Sigmoid colon (tissue), 7 donors: ENCODE data around the gene MITF. TPM values are rescaled to one million over a fixed set of nuclear protein-coding genes. Genes with fewer than 3 reads are reported as not detected.

Experiments used
- DNase-seq: peaks from one replicate; pipeline ENCODE4 v3.0.0-alpha.2; 2019
- H3K27ac ChIP-seq, 4 donors: fragments of 200-600 bp; sonication (generic); one replicate each; pipeline ENCODE4 v1.5.1; 2016 to 2019; ENCODE audit warnings: mild to moderate bottlenecking in 1 of 4
- H3K27me3 ChIP-seq, 3 donors: fragments of 200-600 bp; sonication (generic); one replicate each; pipeline ENCODE4 v1.5.1; 2019; ENCODE audit warnings: mild to moderate bottlenecking in 1 of 3
- H3K36me3 ChIP-seq, 4 donors: fragments of 200-600 bp; sonication (generic); one replicate each; pipeline ENCODE4 v1.5.1; 2016 to 2019
- H3K4me1 ChIP-seq, 4 donors: fragments of 200-600 bp; sonication (generic); one replicate each; pipeline ENCODE4 v1.5.1; 2017 to 2019
- H3K4me3 ChIP-seq, 4 donors: fragments of 200-600 bp; sonication (generic); one replicate each; pipeline ENCODE4 v1.5.1; 2017 to 2019; ENCODE audit warnings: mild to moderate bottlenecking in 2 of 4, moderate library complexity in 1 of 4
- H3K9me3 ChIP-seq, 4 donors: fragments of 200-600 bp in 3 of 4; sonication (generic) in 3 of 4; one replicate each; pipeline versions ENCODE4 v1.5.1 to v1.6.1; 2013 to 2019
- CTCF ChIP-seq, 4 experiments: fragments of 450-650 bp in 3 of 4; fragments of 200-600 bp in 1 of 4; IDR thresholded peaks; one replicate each; pipeline ENCODE4 v1.5.1; 2016 to 2019; ENCODE audit warnings: antibody characterized with exemption in 4 of 4, mild to moderate bottlenecking in 3 of 4, moderate library complexity in 2 of 4
- EP300 ChIP-seq, 4 donors: sonication (generic); formaldehyde crosslinking; IDR thresholded peaks; one replicate each; pipeline ENCODE4 v1.6.1; 2017; ENCODE audit warnings: antibody characterized with exemption in 4 of 4
- POLR2A ChIP-seq, 2 donors: fragments of 450-650 bp; IDR thresholded peaks; one replicate each; pipeline ENCODE4 v1.6.1; 2016; ENCODE audit warnings: antibody characterized with exemption in 2 of 2, mild to moderate bottlenecking in 2 of 2, moderate library complexity in 2 of 2
- POLR2AphosphoS5 ChIP-seq, 4 donors: sonication (generic); formaldehyde crosslinking; IDR thresholded peaks; one replicate each; pipeline ENCODE4 v1.6.1; 2017; ENCODE audit warnings: antibody characterized with exemption in 4 of 4
- WGBS, 2 donors: extraction: QIAGEN DNeasy Blood & Tissue Kit; methylation state at CpG; one replicate each; pipeline ENCODE4 v1.1.7; 2013; 5-methylcytosine and 5-hydroxymethylcytosine counted together
- intact Hi-C: fragments of 100-400 bp; cut with DNase I; formaldehyde crosslinking; loops from one replicate; pipeline ENCODE4 v1.15.1; 2023
- polyA plus RNA-seq, 3 donors: library from polyadenylated mRNA; stranded (reverse); fragments of 200-250 nt; gene quantifications; one replicate each; pipeline ENCODE4 v1.2.3, GENCODE V29; 2013
- total RNA-seq, 4 donors: library from RNA; depleted of rRNA; stranded (reverse); fragments of >200 nt; gene quantifications; one replicate each; pipeline ENCODE4 v1.1.0, GENCODE V29; 2016
- donor health status: healthy with polysubstance abuse.
- donor health status: Bipolar disorder and iron deficiency.
- donor health status: healthy.

Gene MITF
- total and polyA plus RNA-seq, 7 donors: 2.1 to 73.2 (median 65.4) TPM

GRCh38 chr3:69803681-69804270 lies 64.5 kb downstream of the MITF start:
- Histone ChIP-seq H3K9me3 (no peaks in the 10 kb centered on the region), H3K27me3 (no peaks in the 10 kb centered on the region), H3K4me1 (peaks cover 0 to 43% (median 22%) of the 10 kb centered on the region in 4 donors), H3K4me3 (no peak overlapping the region), H3K36me3 (no peaks in the 10 kb centered on the region), H3K27ac (peak overlapping the region in 1 of 4 donors; percentile 39)
- DNase-seq: no peak
- intact Hi-C loops: no loop called here
- TF ChIP-seq EP300 (IDR thresholded peaks at IDR 0.05) (no peak), POLR2AphosphoS5 (IDR thresholded peaks at IDR 0.05) (no peak), POLR2A (IDR thresholded peaks at IDR 0.05) (no peak), CTCF (IDR thresholded peaks at IDR 0.05) (no peak)
- 74 to 76% methylated on average over 4 of the region's 4 CpGs for WGBS, 2 donors

- intact Hi-C loops: no loop called here
- H3K36me3 ChIP-seq: no peaks in the 10 kb centered on the region
- H3K27me3 ChIP-seq: no peaks in the 10 kb centered on the region
- H3K4me3 ChIP-seq: no peak overlapping the region
- no peak overlapping the region for H3K27ac ChIP-seq
- 86 to 95% methylated on average over 4 of the region's 4 CpGs for WGBS, 2 donors
- TF ChIP-seq POLR2AphosphoS5 (IDR thresholded peaks at IDR 0.05) (no peak), POLR2A (IDR thresholded peaks at IDR 0.05) (no peak), CTCF (IDR thresholded peaks at IDR 0.05) (no peak), EP300 (IDR thresholded peaks at IDR 0.05) (no peak)
- peaks cover 0 to 40% (median 30%) of the 10 kb centered on the region in 4 donors for H3K4me1 ChIP-seq
- no peaks in the 10 kb centered on the region for H3K9me3 ChIP-seq
- no peak for DNase-seq
These were observed 66.2 kb downstream of the MITF start for GRCh38 chr3:69805491-69805890.

- intact Hi-C loops: no loop called here
- H3K27me3 ChIP-seq: no peaks in the 10 kb centered on the region
- no peaks in the 10 kb centered on the region for H3K36me3 ChIP-seq
- H3K27ac ChIP-seq: no peak overlapping the region
- no peak for DNase-seq
- no peaks in the 10 kb centered on the region for H3K9me3 ChIP-seq
- TF ChIP-seq CTCF (IDR thresholded peaks at IDR 0.05): no peak
- no peak for TF ChIP-seq POLR2A (IDR thresholded peaks at IDR 0.05)
- TF ChIP-seq EP300 (IDR thresholded peaks at IDR 0.05): no peak
- TF ChIP-seq POLR2AphosphoS5 (IDR thresholded peaks at IDR 0.05): no peak
- WGBS, 2 donors: 78 to 84% methylated on average over 1 of the region's 1 CpG
- H3K4me3 ChIP-seq: no peak overlapping the region
- H3K4me1 ChIP-seq: peaks cover 0 to 51% (median 40%) of the 10 kb centered on the region in 4 donors
These were observed 67.6 kb downstream of the MITF start for GRCh38 chr3:69806735-69807438.

- Histone ChIP-seq H3K27ac (no peak overlapping the region), H3K4me1 (peaks cover 0 to 59% (median 44%) of the 10 kb centered on the region in 4 donors), H3K9me3 (no peaks in the 10 kb centered on the region), H3K36me3 (no peaks in the 10 kb centered on the region), H3K27me3 (no peaks in the 10 kb centered on the region), H3K4me3 (no peak overlapping the region)
- intact Hi-C loops: no loop called here
- WGBS, 2 donors: 55 to 79% methylated on average over 1 of the region's 1 CpG
- no peak for TF ChIP-seq EP300 (IDR thresholded peaks at IDR 0.05)
- TF ChIP-seq POLR2A (IDR thresholded peaks at IDR 0.05): no peak
- no peak for TF ChIP-seq CTCF (IDR thresholded peaks at IDR 0.05)
- no peak for TF ChIP-seq POLR2AphosphoS5 (IDR thresholded peaks at IDR 0.05)
- DNase-seq: no peak
These were observed 68.4 kb downstream of the MITF start for GRCh38 chr3:69807674-69808073.
